GM13977 (cell line): ENCODE measurements around the gene ADCY7.

Source experiments
- DNase-seq: peaks from one replicate; pipeline ENCODE4 v3.0.0; 2012; ENCODE audit warnings: low spot score
- CTCF ChIP-seq: IDR thresholded peaks from 2 replicates; pipeline ENCODE4 v1.5.1; 2012; ENCODE audit warnings: mild to moderate bottlenecking, control low read depth; ENCODE audit not compliant: insufficient read depth; ENCODE audit errors: extremely low read depth, missing control alignments
- in situ Hi-C: fragments of 300-500 bp; cut with MboI; formaldehyde crosslinking; loops from one replicate; pipeline ENCODE4 v1.12.0; 2022; ENCODE audit warnings: low sequenced_read_pairs, low pct_unique_long_range_greater_than_20kb, mixed read lengths, inconsistent platforms; ENCODE audit not compliant: unreplicated experiment

ADCY7 gene

GRCh38 chr16:50272111-50272571 is 5.8 kb downstream of the ADCY7 start:
- in situ Hi-C loops, result no loop called here
- TF ChIP-seq CTCF, result no peak
- DNase-seq, result no peak

GRCh38 chr16:50272687-50273381 is 6.5 kb downstream of the ADCY7 start:
- in situ Hi-C loops, result no loop called here

GRCh38 chr16:50273382-50273690 is 7.0 kb downstream of the ADCY7 start:
- TF ChIP-seq CTCF, result no peak
- no peak for DNase-seq
- in situ Hi-C loops, result no loop called here

More at GRCh38 chr16:50272687-50273381, 6.5 kb downstream of the ADCY7 start:
- DNase-seq, result no peak
- no peak for TF ChIP-seq CTCF

- no peak for TF ChIP-seq CTCF
- peak; percentile 88 for DNase-seq
- in situ Hi-C loops, result no loop called here
Observed at GRCh38 chr16:50273888-50274325, 7.6 kb downstream of the ADCY7 start.

- in situ Hi-C loops, result no loop called here
- DNase-seq, result peak; percentile 72
- TF ChIP-seq CTCF, result no peak
Observed at GRCh38 chr16:50274326-50275097, 8.2 kb downstream of the ADCY7 start.

- in situ Hi-C loops, result no loop called here
- DNase-seq, result no peak
- TF ChIP-seq CTCF, result peak; percentile 18
Observed at GRCh38 chr16:50275098-50275415, 8.7 kb downstream of the ADCY7 start.
